MM.1S (cell line): ENCODE data around the gene PLXDC2.

Experiments
- DNase-seq: peaks from one replicate; pipeline ENCODE4 v3.0.0-alpha.2; 2015
- H2AFZ ChIP-seq: fragments of 300-600 bp; sonication (generic); 2 replicates; pipeline ENCODE4 v1.6.0; 2016; ENCODE audit warnings: antibody characterized with exemption, low read length
- H3F3A ChIP-seq: fragments of 300-600 bp; sonication (generic); 2 replicates; pipeline ENCODE4 v1.6.1; 2016; ENCODE audit warnings: mild to moderate bottlenecking, antibody characterized with exemption, low read length, moderate library complexity, mixed read lengths; ENCODE audit not compliant: insufficient read depth
- H3K27ac ChIP-seq: fragments of 300-600 bp; sonication (generic); 2 replicates; pipeline ENCODE4 v1.5.1; 2016; ENCODE audit warnings: mild to moderate bottlenecking, low read length
- H3K27me3 ChIP-seq: fragments of 300-600 bp; sonication (generic); replicated peaks from 2 replicates; pipeline ENCODE4 v1.6.0; 2016; ENCODE audit warnings: low read length; ENCODE audit not compliant: insufficient read depth
- H3K36me3 ChIP-seq: fragments of 300-600 bp; sonication (generic); replicated peaks from 2 replicates; pipeline ENCODE4 v1.6.1; 2016; ENCODE audit warnings: mild to moderate bottlenecking, low read length, mixed read lengths; ENCODE audit not compliant: insufficient read depth
- H3K4me1 ChIP-seq: fragments of 300-600 bp; sonication (generic); 2 replicates; pipeline ENCODE4 v1.6.1; 2016; ENCODE audit warnings: low read length, mixed read lengths
- H3K4me2 ChIP-seq: fragments of 300-600 bp; sonication (generic); 2 replicates; pipeline ENCODE4 v1.6.0; 2016; ENCODE audit warnings: low read depth, low read length
- H3K4me3 ChIP-seq: fragments of 300-600 bp; sonication (generic); 2 replicates; pipeline ENCODE4 v1.5.1; 2016; ENCODE audit warnings: low read length, mixed read lengths
- H3K79me2 ChIP-seq: fragments of 300-600 bp; sonication (generic); 2 replicates; pipeline ENCODE4 v1.6.1; 2016; ENCODE audit warnings: mixed run types, low read length, mixed read lengths
- H3K9ac ChIP-seq: fragments of 300-600 bp; sonication (generic); 2 replicates; pipeline ENCODE4 v1.6.1; 2016; ENCODE audit warnings: low read length, mixed read lengths
- H3K9me2 ChIP-seq: fragments of 300-600 bp; sonication (generic); replicated peaks from 2 replicates; pipeline ENCODE4 v1.6.1; 2016; ENCODE audit warnings: mild to moderate bottlenecking, low read length, mixed read lengths; ENCODE audit not compliant: insufficient read depth
- H3K9me3 ChIP-seq: fragments of 300-600 bp; sonication (generic); replicated peaks from 2 replicates; pipeline ENCODE4 v1.6.1; 2016; ENCODE audit warnings: mild to moderate bottlenecking, low read length, mixed read lengths; ENCODE audit not compliant: insufficient read depth
- H4K20me1 ChIP-seq: fragments of 300-600 bp; sonication (generic); 2 replicates; pipeline ENCODE4 v1.6.1; 2016; ENCODE audit warnings: mild to moderate bottlenecking, low read length, moderate library complexity, mixed read lengths; ENCODE audit not compliant: insufficient read depth
- EZH2 ChIP-seq: fragments of 300-600 bp; sonication (generic); optimal IDR thresholded peaks from 2 replicates; pipeline ENCODE3; 2017; ENCODE audit warnings: low read depth, mild to moderate bottlenecking, antibody characterized with exemption, low read length, mixed read lengths
- EZH2phosphoT487 ChIP-seq: fragments of 300-600 bp; sonication (generic); IDR thresholded peaks from 2 replicates; pipeline ENCODE4 v1.6.1; 2018; ENCODE audit warnings: antibody characterized with exemption, low read length
- TF ChIP-seq, protein P1 (sequence below): fragments of 300-600 bp; sonication (generic); IDR thresholded peaks from 2 replicates; pipeline ENCODE4 v1.5.1; 2016; ENCODE audit warnings: antibody characterized with exemption, low read length, mixed read lengths

Gene PLXDC2

DNA sequence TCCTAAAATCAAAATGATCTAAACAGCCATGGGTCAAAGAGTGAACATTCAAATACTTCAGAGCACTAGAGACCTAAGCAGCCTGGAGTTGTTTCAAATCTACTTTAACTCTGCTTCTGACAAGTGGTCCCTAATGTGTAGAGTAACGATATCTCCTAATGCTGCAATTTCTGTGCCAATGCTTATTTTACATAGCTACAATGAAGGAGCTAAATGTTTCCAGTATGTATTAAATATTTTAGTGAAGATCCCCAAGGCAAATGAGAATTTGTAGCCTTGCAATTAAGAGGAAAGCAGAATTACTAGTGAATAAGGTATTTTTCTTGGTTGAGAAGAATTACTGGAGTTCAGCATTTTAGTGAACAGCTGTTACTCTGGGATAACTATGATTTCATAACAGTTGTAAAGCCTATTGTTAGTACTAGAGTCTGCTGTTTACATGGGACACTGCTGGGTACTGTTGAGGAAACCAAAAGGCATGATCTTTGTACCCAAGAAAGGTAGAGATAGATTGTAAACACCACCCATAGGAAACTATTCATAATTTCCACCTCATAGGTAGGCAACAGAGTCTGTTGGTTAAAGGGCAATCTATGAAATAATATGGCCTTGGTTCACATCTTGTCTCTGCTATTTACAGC is 271.9 kb downstream of the PLXDC2 start:
- no peak for DNase-seq
- no peaks in the 10 kb centered on the region for H3K27me3 ChIP-seq
- TF ChIP-seq, protein P1, sequence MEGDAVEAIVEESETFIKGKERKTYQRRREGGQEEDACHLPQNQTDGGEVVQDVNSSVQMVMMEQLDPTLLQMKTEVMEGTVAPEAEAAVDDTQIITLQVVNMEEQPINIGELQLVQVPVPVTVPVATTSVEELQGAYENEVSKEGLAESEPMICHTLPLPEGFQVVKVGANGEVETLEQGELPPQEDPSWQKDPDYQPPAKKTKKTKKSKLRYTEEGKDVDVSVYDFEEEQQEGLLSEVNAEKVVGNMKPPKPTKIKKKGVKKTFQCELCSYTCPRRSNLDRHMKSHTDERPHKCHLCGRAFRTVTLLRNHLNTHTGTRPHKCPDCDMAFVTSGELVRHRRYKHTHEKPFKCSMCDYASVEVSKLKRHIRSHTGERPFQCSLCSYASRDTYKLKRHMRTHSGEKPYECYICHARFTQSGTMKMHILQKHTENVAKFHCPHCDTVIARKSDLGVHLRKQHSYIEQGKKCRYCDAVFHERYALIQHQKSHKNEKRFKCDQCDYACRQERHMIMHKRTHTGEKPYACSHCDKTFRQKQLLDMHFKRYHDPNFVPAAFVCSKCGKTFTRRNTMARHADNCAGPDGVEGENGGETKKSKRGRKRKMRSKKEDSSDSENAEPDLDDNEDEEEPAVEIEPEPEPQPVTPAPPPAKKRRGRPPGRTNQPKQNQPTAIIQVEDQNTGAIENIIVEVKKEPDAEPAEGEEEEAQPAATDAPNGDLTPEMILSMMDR: no peak
- no peak for TF ChIP-seq EZH2
- TF ChIP-seq EZH2phosphoT487: no peak
- no peak overlapping the region for H3K4me3 ChIP-seq
- no peaks in the 10 kb centered on the region for H4K20me1 ChIP-seq
- no peaks in the 10 kb centered on the region for H3K36me3 ChIP-seq
- H3F3A ChIP-seq: peaks cover 4% of the 10 kb centered on the region; the same call in 1 of the 2 replicates
- H3K9me2 ChIP-seq: no peaks in the 10 kb centered on the region
- no peak overlapping the region for H3K9ac ChIP-seq
- H2AFZ ChIP-seq: no peak overlapping the region
- H3K27ac ChIP-seq: no peak overlapping the region
- peaks cover 12% of the 10 kb centered on the region; the same call in 1 of the 2 replicates for H3K4me1 ChIP-seq
- H3K79me2 ChIP-seq: no peaks in the 10 kb centered on the region
- no peak overlapping the region for H3K4me2 ChIP-seq
- no peaks in the 10 kb centered on the region for H3K9me3 ChIP-seq

DNA sequence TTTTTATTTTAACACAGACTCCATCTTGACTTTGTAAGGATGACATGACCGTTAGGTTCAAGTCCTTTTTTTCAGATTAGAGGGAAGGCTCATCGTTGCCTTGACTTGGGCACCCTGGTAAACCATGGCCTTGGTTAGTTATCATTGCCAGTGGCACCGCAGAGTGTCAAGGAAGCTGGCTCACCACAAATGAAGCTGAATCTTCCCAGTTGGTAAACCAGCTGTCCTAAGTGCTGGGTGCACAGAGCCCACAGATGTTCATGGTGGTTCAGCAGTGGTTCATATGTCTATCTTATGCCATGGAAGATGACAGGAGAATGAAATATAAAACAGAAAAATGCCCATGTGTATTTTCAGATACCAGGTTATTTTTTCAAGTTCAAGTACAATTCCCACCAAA is 273.6 kb downstream of the PLXDC2 start:
- Histone ChIP-seq H3K27ac (no peak overlapping the region), H3K4me3 (no peak overlapping the region), H3K27me3 (no peaks in the 10 kb centered on the region), H2AFZ (no peak overlapping the region), H3K4me2 (no peak overlapping the region), H3K36me3 (no peaks in the 10 kb centered on the region), H3K4me1 (0 out of 2 replicates have a peak, but pooled peaks cover 5% of the 10 kb centered on the region), H4K20me1 (no peaks in the 10 kb centered on the region), H3K79me2 (no peaks in the 10 kb centered on the region), H3K9ac (no peak overlapping the region), H3K9me3 (no peaks in the 10 kb centered on the region), H3K9me2 (no peaks in the 10 kb centered on the region), H3F3A (peaks cover 4% of the 10 kb centered on the region; the same call in 1 of the 2 replicates)
- DNase-seq: no peak
- TF ChIP-seq, protein P1: no peak
- TF ChIP-seq EZH2phosphoT487: no peak
- no peak for TF ChIP-seq EZH2

DNA sequence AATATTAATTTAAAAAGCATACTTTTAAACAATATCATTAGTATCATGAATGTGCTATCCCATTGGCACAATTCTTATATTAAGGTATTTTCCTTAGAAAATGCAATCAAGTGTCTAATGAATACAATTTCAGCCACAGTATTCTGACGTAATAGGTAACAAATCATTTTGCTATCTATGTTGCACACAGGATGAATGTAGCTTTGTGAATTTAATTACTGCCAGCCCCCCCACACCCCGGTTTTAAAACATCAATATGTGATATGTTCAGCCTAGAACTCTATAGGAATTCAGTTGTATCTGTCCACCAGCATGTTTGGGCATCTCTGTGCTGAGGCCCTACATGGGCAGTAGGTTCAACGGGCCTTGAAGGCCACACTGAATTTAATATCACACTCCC is 274.6 kb downstream of the PLXDC2 start:
- no peak overlapping the region for H3K4me3 ChIP-seq
- H3K4me2 ChIP-seq: no peak overlapping the region
- no peak overlapping the region for H3K27ac ChIP-seq
- H3K9me3 ChIP-seq: no peaks in the 10 kb centered on the region
- 0 out of 2 replicates have a peak, but pooled peaks cover under 1% of the 10 kb centered on the region for H3K4me1 ChIP-seq
- H3K27me3 ChIP-seq: no peaks in the 10 kb centered on the region
- no peaks in the 10 kb centered on the region for H3K36me3 ChIP-seq
- H2AFZ ChIP-seq: no peak overlapping the region
- no peaks in the 10 kb centered on the region for H4K20me1 ChIP-seq
- TF ChIP-seq EZH2phosphoT487 (no peak), EZH2 (no peak)
- TF ChIP-seq, protein P1: no peak
- no peak for DNase-seq
- peaks cover under 1% of the 10 kb centered on the region; the same call in 1 of the 2 replicates for H3F3A ChIP-seq
- H3K79me2 ChIP-seq: no peaks in the 10 kb centered on the region
- H3K9ac ChIP-seq: no peak overlapping the region
- no peaks in the 10 kb centered on the region for H3K9me2 ChIP-seq
